ENCODE measurements around the gene ZC3H18. TPM values are rescaled to one million over a fixed set of nuclear protein-coding genes. Genes with fewer than 3 reads are reported as not detected.
A peak's percentile ranks its signal among the peaks of the same experiment; 100 is the strongest.

Gene ZC3H18
- total RNA-seq, 2 donors from 2014 or later, result 7.9 to 10.0 TPM

GRCh38 chr16:88568710-88569613, 1.2 kb upstream of the ZC3H18 start:
- no peak for DNase-seq (ENCODE audit: low spot score)
- TF ChIP-seq, protein P1, sequence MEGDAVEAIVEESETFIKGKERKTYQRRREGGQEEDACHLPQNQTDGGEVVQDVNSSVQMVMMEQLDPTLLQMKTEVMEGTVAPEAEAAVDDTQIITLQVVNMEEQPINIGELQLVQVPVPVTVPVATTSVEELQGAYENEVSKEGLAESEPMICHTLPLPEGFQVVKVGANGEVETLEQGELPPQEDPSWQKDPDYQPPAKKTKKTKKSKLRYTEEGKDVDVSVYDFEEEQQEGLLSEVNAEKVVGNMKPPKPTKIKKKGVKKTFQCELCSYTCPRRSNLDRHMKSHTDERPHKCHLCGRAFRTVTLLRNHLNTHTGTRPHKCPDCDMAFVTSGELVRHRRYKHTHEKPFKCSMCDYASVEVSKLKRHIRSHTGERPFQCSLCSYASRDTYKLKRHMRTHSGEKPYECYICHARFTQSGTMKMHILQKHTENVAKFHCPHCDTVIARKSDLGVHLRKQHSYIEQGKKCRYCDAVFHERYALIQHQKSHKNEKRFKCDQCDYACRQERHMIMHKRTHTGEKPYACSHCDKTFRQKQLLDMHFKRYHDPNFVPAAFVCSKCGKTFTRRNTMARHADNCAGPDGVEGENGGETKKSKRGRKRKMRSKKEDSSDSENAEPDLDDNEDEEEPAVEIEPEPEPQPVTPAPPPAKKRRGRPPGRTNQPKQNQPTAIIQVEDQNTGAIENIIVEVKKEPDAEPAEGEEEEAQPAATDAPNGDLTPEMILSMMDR (IDR thresholded peaks at IDR 0.05), result no peak
- Histone ChIP-seq H3K9me3 (no peaks in the 10 kb centered on the region), H3K27ac (peak overlapping the region in 1 of 2 donors; percentile 79), H3K4me1 (peaks cover 0 to 26% of the 10 kb centered on the region in 2 donors), H3K27me3 (no peaks in the 10 kb centered on the region), H3K36me3 (no peaks in the 10 kb centered on the region), H3K4me3 (peak overlapping the region; percentile 94 to 95)

GRCh38 chr16:88569614-88569984, 604 bp upstream of the ZC3H18 start:
- TF ChIP-seq, protein P1 (IDR thresholded peaks at IDR 0.05), result no peak

GRCh38 chr16:88570691-88571092, 489 bp downstream of the ZC3H18 start:
- DNase-seq (ENCODE audit: low spot score), result no peak
- TF ChIP-seq, protein P1 (IDR thresholded peaks at IDR 0.05), result no peak
- H3K36me3 ChIP-seq, result no peaks in the 10 kb centered on the region

More at GRCh38 chr16:88569614-88569984, 604 bp upstream of the ZC3H18 start:
- Histone ChIP-seq H3K9me3 (no peaks in the 10 kb centered on the region), H3K27me3 (no peaks in the 10 kb centered on the region), H3K4me3 (peak overlapping the region; percentile 94 to 95), H3K4me1 (peaks cover 0 to 26% of the 10 kb centered on the region in 2 donors), H3K36me3 (no peaks in the 10 kb centered on the region), H3K27ac (peak overlapping the region; percentile 64 to 79)
- DNase-seq (ENCODE audit: low spot score), result no peak

GRCh38 chr16:88575251-88575650, 5.0 kb downstream of the ZC3H18 start:
- peaks cover 31% of the 10 kb centered on the region for H3K36me3 ChIP-seq
- H3K4me3 ChIP-seq, result no peak overlapping the region
- H3K9me3 ChIP-seq, result no peaks in the 10 kb centered on the region
- TF ChIP-seq, protein P1 (IDR thresholded peaks at IDR 0.05), result no peak
- H3K4me1 ChIP-seq, result peaks cover 0 to 17% of the 10 kb centered on the region in 2 donors
- H3K27me3 ChIP-seq, result no peaks in the 10 kb centered on the region
- DNase-seq (ENCODE audit: low spot score), result no peak
- H3K27ac ChIP-seq, result no peak overlapping the region

More at GRCh38 chr16:88570691-88571092, 489 bp downstream of the ZC3H18 start:
- Histone ChIP-seq H3K9me3 (no peaks in the 10 kb centered on the region), H3K4me1 (peaks cover 0 to 26% of the 10 kb centered on the region in 2 donors), H3K4me3 (peak overlapping the region; percentile 94 to 95), H3K27me3 (no peaks in the 10 kb centered on the region), H3K27ac (peak overlapping the region; percentile 73)

- TF ChIP-seq, protein P1 (IDR thresholded peaks at IDR 0.05), result no peak
- Histone ChIP-seq H3K27me3 (no peaks in the 10 kb centered on the region), H3K9me3 (no peaks in the 10 kb centered on the region), H3K4me3 (no peak overlapping the region), H3K4me1 (peaks cover 0 to 10% of the 10 kb centered on the region in 2 donors), H3K36me3 (peaks cover 42% of the 10 kb centered on the region), H3K27ac (no peak overlapping the region)
- DNase-seq (ENCODE audit: low spot score), result no peak
Observed at GRCh38 chr16:88576307-88576706, 6.1 kb downstream of the ZC3H18 start.

Measured in right atrium auricular region (tissue), 2 donors.